ENCODE measurements around the gene AIFM2. TPM values are rescaled to one million over a fixed set of nuclear protein-coding genes. Genes with fewer than 3 reads are reported as not detected.

Gene AIFM2
- total RNA-seq, 1 donor from 2014 or later: 12.2 TPM

Other genes starting within 250 kb of the AIFM2 start
- 21.1 TPM for gene MACROH2A2, start 80.0 kb downstream of the AIFM2 start, total RNA-seq
- gene TYSND1, start 13.9 kb upstream of the AIFM2 start, total RNA-seq: 21.4 TPM
- 106 TPM for gene SAR1A, start 37.7 kb upstream of the AIFM2 start, total RNA-seq
- gene PPA1, start 100.6 kb upstream of the AIFM2 start, total RNA-seq: 148 TPM
- 0.03 TPM for gene NPFFR1, start 151.2 kb upstream of the AIFM2 start, total RNA-seq
- gene LRRC20, start 249.8 kb upstream of the AIFM2 start, total RNA-seq: 11.4 TPM

Measured in mucosa of gallbladder (tissue), 1 donor.